HG02973 (cell line): ENCODE results near the gene SYNGR4.
"Not testable (repeated sequence)": the region's sequence is repeated elsewhere in the genome, so short reads cannot be mapped to it uniquely, and the experiment has no call there.

Source experiments
- ATAC-seq: cut with Tn5 transposase; IDR thresholded peaks from one replicate; pipeline ENCODE4 v1.9.1; 2021; ENCODE audit warnings: moderate library complexity; ENCODE audit not compliant: unreplicated experiment

The SYNGR4 gene, protein sequence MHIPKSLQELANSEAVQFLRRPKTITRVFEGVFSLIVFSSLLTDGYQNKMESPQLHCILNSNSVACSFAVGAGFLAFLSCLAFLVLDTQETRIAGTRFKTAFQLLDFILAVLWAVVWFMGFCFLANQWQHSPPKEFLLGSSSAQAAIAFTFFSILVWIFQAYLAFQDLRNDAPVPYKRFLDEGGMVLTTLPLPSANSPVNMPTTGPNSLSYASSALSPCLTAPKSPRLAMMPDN

DNA sequence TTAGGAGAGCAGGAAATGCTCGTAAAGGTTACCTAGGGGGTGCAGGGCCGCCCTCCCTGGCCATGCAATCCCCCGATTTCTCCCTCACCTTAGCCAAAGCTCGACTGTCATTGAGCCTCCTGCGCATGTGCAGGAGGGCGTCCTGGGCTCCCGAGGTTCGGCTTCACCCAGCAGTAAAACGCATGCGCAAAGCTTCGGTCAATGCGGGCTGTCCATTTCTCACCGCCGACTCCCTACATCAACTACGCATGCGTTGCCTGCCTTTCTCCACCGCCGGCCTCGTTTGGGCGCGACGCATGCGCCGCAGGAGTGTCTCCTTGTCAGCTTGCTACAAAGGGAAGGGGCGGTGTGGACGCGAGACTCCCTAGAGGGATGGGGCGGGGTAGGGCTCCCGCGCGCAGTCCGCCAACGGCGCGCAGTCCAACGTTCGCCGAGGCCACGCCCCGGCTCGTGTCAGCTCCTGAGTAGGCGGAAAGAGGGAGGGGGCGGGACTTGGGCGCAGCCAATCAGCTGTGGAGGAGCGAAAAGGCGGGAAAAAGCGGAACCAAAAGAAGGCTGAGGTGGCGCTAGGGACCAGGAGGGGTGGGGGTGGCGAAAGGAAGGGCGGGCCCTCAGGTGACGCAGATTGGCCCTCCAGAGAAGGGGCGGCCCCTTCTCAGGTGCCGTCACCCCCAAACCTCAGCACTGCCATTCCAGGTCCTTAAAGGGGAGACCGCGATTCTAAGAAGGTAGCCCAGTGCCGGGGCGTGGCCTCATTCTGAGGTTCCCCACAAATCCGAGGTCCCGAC lies at the start of gene SYNGR4, which contains the start of gene TMEM143:
SYNGR4 (plus strand) TSS at position 558 of the 788 bp plus-strand sequence. CDS start 1,476 bp downstream, outside the sequence.
TMEM143 (minus strand) TSS at position 131 of the 788 bp plus-strand sequence; CDS start at position 111, 20 bp downstream.
- ATAC-seq = peak; percentile 71

- no peak for ATAC-seq
Measured at GRCh38 chr19:48315712-48316111, 48.5 kb upstream of the SYNGR4 start.

- ATAC-seq = not testable (repeated sequence)
Measured at GRCh38 chr19:48317708-48317960, 46.5 kb upstream of the SYNGR4 start.

GRCh38 chr19:48318286-48318987 lies 45.7 kb upstream of the SYNGR4 start:
- no peak for ATAC-seq

DNA sequence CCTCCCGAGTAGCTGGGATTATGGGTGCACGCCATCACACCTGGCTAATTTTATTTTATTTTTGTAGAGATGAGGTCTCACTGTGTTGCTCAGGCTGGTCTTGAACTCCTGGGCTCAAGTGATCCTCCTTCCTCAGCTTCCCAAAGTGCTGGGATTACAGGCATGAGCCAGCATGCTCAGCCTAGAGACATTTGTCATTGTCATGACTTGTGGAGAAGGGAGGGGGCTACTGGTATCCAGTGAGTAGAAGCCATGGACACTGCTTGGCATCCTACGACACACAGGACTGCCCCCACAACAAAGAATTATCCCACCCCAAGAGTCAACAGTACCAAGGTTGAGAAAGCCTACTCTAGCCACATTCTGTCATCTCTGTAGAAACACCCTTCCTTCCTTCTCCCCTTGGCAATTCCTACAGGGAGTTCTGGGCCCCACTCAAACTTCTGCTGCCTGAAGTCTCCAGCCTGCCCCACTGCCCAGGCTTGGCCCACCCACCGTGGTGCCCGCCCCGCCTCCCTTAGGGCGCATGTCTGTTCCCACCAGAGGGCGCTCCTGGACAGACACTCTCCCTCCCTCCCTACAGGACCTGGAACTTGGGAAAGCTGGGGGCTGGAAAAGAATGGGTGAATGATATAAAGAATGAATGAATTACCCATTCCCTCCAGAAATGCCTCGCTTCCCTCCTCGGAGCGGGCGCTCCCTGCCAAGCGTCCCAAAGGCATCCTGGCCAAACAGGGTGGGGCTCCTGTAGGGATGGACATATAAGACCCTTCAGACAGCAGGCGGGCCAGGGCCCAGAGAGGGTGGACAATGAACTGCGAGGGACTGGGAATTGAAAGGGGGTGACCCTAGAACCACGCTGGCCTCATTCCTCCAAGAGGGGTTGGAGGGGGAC lies 44.3 kb upstream of the SYNGR4 start:
- ATAC-seq = no peak

- peak; percentile 30 for ATAC-seq
Measured at GRCh38 chr19:48321372-48321621, 42.9 kb upstream of the SYNGR4 start.

DNA sequence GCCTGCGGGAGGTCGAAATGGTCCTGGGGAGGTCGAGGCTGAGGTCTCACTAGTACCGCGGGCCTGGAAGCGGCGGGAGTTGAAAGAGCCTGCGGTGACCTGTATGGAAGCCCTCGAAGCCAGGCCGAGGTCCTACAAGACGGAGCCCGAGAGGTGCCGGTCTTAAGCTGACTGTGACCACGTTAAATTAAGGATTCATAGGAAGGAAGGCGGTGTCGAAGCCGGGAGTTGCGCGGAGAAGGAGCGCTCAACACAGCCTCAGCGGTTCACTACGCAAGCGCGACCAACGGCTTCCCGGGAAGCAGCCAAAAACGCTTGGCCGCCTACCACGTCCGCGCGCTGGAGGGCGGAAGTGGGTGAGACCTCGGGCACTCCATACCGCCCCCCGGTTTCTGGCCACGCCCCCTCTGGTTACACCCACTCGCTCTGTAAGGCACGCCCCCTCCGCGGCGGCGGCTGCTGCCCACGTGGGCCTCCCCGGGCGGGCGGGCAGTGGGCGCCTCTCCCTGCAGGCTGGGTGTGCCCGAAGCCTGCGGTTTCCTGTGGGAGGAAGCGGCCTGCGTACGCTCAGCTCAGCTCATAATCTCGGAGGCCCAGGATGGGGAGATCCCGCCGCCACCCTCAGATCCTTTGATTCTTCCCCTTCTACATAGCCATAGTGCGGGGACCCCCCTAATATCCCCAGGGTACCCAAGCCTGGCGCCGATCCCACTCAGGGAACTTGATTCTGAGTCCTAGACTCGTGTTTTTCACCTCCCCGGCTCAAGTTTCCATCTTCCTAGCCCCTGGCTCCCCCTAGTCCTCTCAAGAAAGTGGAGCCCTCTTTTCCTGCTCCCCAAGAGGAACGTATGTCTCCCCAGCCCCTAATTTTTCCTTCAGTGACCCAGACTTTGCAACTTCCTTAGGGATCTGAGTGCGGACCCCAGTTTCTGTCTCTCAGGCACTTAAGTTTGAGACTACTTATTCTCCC lies 42.3 kb upstream of the SYNGR4 start:
- peak; percentile 56 for ATAC-seq

DNA sequence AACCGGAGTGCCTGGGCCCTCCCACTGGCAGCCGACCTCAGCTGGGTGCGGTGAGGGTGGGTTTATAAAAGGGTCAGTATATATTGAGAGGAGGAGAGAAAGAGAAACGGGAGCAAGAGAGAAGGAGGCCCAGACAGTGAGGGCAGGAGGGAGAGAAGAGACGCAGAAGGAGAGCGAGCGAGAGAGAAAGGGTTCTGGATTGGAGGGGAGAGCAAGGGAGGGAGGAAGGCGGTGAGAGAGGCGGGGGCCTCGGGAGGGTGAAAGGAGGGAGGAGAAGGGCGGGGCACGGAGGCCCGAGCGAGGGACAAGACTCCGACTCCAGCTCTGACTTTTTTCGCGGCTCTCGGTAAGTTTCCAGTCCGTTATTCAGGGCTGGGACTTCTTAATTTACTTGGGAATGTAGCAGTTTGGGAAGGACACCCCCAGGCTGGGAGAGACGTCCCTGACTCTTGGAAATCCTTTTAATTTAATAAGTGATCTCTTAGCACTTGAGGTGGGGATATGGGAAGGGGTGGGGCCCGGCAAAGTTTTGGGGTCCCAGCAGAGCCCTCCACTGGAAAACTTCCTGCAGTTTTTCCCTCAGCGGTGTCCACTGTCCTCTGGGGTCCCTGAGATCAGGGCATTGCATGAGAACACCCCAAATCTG lies 38.8 kb upstream of the SYNGR4 start, which contains the start of gene EMP3:
EMP3 (plus strand) TSS at position 288 of the 646 bp plus-strand sequence. CDS start 1,293 bp downstream, outside the sequence.
- ATAC-seq = no peak

DNA sequence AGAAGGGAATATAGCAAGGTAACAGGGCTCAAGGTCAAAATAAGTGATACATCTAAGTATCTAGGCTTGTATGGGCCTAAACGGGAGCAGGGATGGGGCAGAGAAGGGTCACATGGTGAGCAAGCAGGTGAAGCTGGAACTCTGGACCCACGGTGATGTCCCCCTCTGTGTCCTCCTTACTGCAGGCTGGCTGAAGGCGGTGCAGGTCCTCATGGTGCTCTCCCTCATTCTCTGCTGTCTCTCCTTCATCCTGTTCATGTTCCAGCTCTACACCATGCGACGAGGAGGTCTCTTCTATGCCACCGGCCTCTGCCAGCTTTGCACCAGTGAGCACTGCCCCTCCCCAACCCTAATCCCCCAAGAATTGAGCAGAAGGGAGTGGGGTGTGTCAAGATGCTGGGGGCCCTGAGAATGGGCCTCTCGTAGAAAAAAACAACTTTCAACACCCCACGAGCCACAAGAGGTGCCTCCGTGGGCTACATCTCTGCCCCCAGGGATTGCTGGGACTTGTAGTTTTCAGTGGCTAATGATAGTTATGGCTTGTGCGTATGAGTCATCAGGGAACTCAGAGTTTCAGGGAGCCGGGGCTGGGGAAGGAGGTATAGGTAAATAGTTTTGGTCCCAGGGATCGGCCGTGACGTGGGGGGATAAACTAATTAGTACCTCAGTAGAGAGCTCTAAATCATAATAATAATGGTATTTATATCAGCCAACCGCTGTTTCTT lies 34.8 kb upstream of the SYNGR4 start:
- no peak for ATAC-seq

GRCh38 chr19:48330012-48330681 lies 34.0 kb upstream of the SYNGR4 start:
- peak; percentile 19 for ATAC-seq

- ATAC-seq = no peak
Measured at GRCh38 chr19:48332351-48332661, 31.9 kb upstream of the SYNGR4 start.

DNA sequence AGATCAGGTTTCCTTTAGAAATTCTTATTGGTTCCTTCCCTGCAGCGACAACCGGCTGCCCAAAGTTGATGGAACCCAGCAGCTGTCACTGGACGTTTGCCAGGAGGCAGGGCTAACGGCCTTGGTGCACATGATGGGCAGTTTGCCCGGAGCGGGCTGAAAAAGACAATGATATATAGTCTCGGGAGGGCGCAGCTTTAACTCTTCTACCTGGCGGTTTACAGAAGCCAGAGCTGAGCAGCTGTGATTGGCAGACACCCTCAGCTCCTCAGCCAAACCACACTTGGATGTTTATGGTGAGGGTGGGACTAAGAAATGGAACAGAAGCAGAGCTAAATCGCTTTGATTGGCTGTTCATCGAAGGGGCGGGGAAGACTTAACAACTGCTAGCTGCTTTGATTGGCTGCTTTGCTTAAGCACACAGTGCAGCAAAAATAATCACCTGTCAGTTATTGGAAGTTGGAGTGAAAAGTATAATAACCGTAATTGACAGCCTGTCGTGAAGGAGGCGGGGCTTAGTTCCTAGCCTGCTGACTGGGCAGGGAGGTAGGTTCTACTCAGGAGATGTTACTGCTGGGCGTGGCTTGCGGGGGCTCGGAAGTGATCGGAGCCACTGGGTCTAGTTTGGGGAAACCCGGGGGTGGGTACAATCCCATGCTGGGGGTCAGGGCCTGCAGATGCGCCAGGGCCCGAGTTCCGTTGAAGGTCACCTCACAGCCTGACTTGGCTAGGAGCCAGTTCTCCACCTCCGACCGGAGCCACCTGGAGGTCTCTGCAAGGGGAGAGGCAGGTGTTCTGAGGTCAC lies 31.3 kb upstream of the SYNGR4 start:
- ATAC-seq = peak; percentile 50

- ATAC-seq = peak; percentile 49
Measured at GRCh38 chr19:48333467-48334384, 30.4 kb upstream of the SYNGR4 start.

GRCh38 chr19:48338253-48338755 lies 25.9 kb upstream of the SYNGR4 start:
- ATAC-seq = no peak

DNA sequence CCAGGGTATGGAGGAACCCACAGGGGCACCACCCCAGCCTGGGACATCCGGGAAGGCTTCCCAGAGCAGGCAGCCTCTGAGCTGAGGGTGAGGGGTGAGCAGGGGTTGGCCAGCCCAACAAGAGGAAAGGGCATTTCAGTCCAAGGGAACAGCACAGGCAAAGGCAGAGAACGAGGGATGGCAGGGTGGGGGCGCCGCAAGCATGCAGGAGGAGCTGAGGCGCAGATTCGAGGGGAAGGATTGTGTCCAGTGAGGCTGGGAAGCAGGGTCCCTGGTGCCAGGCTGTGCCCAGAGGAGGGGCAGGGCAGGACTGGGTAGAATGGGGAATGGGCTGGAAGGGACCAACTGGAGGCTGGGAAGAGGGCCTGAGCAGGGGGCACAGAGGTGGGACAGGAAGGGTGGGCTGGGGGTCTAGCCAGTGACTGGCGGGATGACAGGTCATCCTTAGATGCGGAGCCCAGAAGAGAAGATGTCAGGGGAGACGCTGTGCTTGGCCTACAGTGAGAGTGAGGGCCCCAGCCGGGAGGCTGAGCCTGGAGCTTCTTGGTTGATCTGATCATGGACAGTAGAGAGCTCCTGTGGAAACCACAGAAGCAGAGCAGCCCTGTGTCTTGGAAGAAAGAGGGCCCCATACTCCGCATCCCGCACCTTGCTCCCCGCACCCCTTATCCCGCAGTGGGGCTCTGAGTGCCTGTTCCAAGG lies 25.2 kb upstream of the SYNGR4 start:
- ATAC-seq = no peak

DNA sequence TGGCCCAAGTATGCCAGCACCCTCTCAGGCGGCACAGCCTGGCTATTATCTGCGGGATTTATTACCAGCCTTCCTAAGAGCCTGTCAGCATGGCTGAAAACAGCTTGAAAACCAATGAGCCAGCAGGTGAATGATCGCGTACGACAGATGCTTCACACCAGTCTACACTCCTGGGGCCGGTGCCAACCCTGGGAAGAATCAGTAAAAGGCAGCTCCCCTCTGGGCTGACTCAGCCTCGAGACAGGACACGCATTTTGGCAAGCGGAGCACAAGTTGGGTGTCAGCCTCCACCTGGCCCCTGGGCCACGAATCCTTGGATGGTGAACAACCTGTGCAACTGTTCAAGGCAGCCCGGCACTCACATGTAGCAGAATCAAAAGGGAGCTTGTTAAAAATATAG lies 23.2 kb upstream of the SYNGR4 start:
- ATAC-seq = no peak
